Glutamatergic neuron (in vitro differentiated cells): ENCODE data around the gene FAM227A. TPM values are rescaled to one million over a fixed set of nuclear protein-coding genes. Genes with fewer than 3 reads are reported as not detected.

Experiments used
- DNase-seq: peaks from one replicate; pipeline ENCODE4 v3.0.0; 2022
- H3K27ac Mint-ChIP-seq: one replicate; pipeline ENCODE4 v1.8.0; 2020; ENCODE audit warnings: mild to moderate bottlenecking, mixed read lengths, inconsistent platforms; ENCODE audit not compliant: unreplicated experiment
- H3K27me3 Mint-ChIP-seq: one replicate; pipeline ENCODE4 v1.8.0; 2020; ENCODE audit warnings: mild to moderate bottlenecking, moderate library complexity, mixed read lengths, inconsistent platforms; ENCODE audit not compliant: unreplicated experiment
- H3K36me3 Mint-ChIP-seq: one replicate; pipeline ENCODE4 v1.8.0; 2020; ENCODE audit warnings: mild to moderate bottlenecking, mixed read lengths, inconsistent platforms; ENCODE audit not compliant: unreplicated experiment
- H3K4me1 Mint-ChIP-seq: one replicate; pipeline ENCODE4 v1.8.0; 2020; ENCODE audit warnings: mild to moderate bottlenecking, low read depth, mixed read lengths, inconsistent platforms; ENCODE audit not compliant: unreplicated experiment
- H3K4me3 Mint-ChIP-seq: one replicate; pipeline ENCODE4 v1.8.0; 2020; ENCODE audit warnings: mild to moderate bottlenecking, mixed read lengths, inconsistent platforms; ENCODE audit not compliant: unreplicated experiment
- H3K9me3 Mint-ChIP-seq: one replicate; pipeline ENCODE4 v1.8.0; 2020; ENCODE audit warnings: mild to moderate bottlenecking, moderate library complexity, mixed read lengths, inconsistent platforms; ENCODE audit not compliant: unreplicated experiment
- CTCF ChIP-seq: fragments of 200-600 bp; sonication (generic); IDR thresholded peaks from one replicate; pipeline ENCODE4 v1.5.0; 2021; ENCODE audit not compliant: partially characterized antibody, unreplicated experiment
- total RNA-seq: library from RNA; stranded (reverse); fragmentation: NEBNext Ultra II Directional; extraction: Animal tissue kit (Norgen Biotek cat#: 25700); gene quantifications from one replicate; pipeline ENCODE4 v1.2.1, GENCODE V29; 2021; ENCODE audit not compliant: unreplicated experiment

FAM227A gene
- total RNA-seq, 1 donor from 2014 or later: 6.3 TPM

DNA sequence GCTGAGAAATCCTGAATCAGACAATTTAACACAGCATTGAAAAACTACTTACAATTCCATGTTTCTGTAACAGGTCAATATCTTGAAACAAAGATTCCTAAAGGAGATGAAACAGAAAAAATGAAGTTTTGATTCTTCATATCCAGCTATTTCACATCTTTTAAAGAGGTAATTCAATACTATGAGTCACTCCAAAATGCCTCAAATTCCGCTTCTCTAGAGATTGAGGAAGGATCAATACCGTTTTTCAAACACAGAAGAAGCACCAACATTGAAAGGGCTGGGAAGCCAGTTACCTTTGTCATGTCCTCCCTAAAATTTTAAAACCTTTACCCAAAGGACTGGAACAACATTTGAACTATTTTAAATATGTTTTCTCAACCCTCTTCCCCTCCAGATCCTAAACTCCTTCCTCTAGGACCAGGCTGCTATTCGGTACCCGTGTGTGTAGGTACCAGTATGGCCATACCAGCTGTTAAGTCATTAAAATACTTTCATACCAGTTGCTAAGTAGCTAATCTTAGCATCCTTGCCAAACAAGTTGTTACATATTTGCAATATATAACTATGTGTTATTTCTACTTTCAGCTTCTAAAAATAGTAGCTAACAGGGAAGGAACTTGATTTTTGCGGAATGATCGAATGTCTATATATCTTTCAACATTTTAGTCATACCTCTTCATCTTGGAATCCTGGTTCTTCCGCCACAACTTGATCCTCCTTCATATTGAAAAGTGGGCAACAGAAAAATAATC lies 88.5 kb downstream of the FAM227A start:
- DNase-seq: no peak
- H3K27ac Mint-ChIP-seq: no peak overlapping the region

GRCh38 chr22:38566726-38567504 lies 89.3 kb downstream of the FAM227A start:
- Mint-ChIP-seq H3K27ac (no peak overlapping the region), H3K4me1 (peaks cover 9% of the 10 kb centered on the region), H3K9me3 (peaks cover 2% of the 10 kb centered on the region), H3K36me3 (no peaks in the 10 kb centered on the region), H3K27me3 (no peaks in the 10 kb centered on the region), H3K4me3 (no peak overlapping the region)
- no peak for DNase-seq
- no peak for TF ChIP-seq CTCF

More for the DNA sequence above, 88.5 kb downstream of the FAM227A start:
- Mint-ChIP-seq H3K9me3 (peaks cover 2% of the 10 kb centered on the region), H3K36me3 (no peaks in the 10 kb centered on the region), H3K4me3 (no peak overlapping the region), H3K27me3 (no peaks in the 10 kb centered on the region), H3K4me1 (peaks cover 9% of the 10 kb centered on the region)
- no peak for TF ChIP-seq CTCF

DNA sequence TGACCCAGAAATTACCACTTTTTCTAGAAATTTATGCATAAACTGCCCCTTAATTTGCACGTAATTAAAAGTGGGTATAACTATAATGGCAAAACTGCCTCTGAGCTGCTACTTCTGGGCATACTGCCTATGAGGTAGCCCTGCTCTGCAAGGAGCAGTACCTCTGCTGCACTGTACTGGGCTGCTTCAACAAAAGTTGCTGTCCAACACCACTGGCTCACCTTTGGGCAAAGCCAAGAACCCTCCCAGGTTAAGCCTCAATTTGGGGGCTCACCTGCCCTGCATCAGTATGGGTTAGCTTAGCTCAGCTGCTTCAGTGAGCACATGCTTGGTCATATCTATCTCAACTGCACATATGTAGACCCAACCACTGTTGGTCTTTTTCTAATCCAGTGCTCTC lies 90.8 kb downstream of the FAM227A start:
- TF ChIP-seq CTCF: no peak
- H3K4me1 Mint-ChIP-seq: peaks cover 5% of the 10 kb centered on the region
- H3K27ac Mint-ChIP-seq: no peak overlapping the region
- no peaks in the 10 kb centered on the region for H3K36me3 Mint-ChIP-seq
- no peaks in the 10 kb centered on the region for H3K27me3 Mint-ChIP-seq
- H3K4me3 Mint-ChIP-seq: no peak overlapping the region
- H3K9me3 Mint-ChIP-seq: peaks cover 2% of the 10 kb centered on the region
- no peak for DNase-seq

- H3K4me1 Mint-ChIP-seq: peaks cover 5% of the 10 kb centered on the region
- peaks cover 2% of the 10 kb centered on the region for H3K9me3 Mint-ChIP-seq
- no peak overlapping the region for H3K4me3 Mint-ChIP-seq
- H3K27me3 Mint-ChIP-seq: no peaks in the 10 kb centered on the region
- no peak overlapping the region for H3K27ac Mint-ChIP-seq
- no peak for TF ChIP-seq CTCF
- DNase-seq: no peak
- no peaks in the 10 kb centered on the region for H3K36me3 Mint-ChIP-seq
Observed at GRCh38 chr22:38564669-38565068, 91.5 kb downstream of the FAM227A start.

DNA sequence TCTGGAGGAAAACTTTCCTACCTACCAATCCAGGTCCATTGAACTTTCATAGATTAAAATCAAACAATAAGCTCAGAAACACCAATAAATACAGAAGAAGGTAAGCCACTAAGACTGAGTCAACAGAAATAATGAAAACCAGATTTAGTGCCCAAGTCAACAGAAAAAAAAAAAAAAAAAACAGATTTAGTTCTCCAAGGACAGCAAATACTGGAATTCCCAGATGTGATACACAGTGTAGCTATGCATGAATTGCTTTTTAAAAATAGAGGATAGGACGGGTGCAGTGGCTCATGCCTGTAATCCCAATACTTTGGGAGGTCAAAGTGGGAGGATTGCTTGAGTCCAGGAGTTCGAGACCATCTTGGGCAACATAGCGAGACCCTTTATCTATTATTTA lies 101.9 kb downstream of the FAM227A start:
- no peak for TF ChIP-seq CTCF

More for the DNA sequence above, 101.9 kb downstream of the FAM227A start:
- Mint-ChIP-seq H3K4me3 (no peak overlapping the region), H3K4me1 (no peaks in the 10 kb centered on the region), H3K36me3 (no peaks in the 10 kb centered on the region), H3K27me3 (no peaks in the 10 kb centered on the region), H3K27ac (no peak overlapping the region), H3K9me3 (no peaks in the 10 kb centered on the region)
- DNase-seq: no peak
